MM.1S (cell line): ENCODE measurements around the gene CCL5.

Experiments used
- DNase-seq: peaks from one replicate; pipeline ENCODE4 v3.0.0-alpha.2; 2015
- H2AFZ ChIP-seq: fragments of 300-600 bp; sonication (generic); 2 replicates; pipeline ENCODE4 v1.6.0; 2016; ENCODE audit warnings: antibody characterized with exemption, low read length
- H3F3A ChIP-seq: fragments of 300-600 bp; sonication (generic); 2 replicates; pipeline ENCODE4 v1.6.1; 2016; ENCODE audit warnings: mild to moderate bottlenecking, antibody characterized with exemption, low read length, moderate library complexity, mixed read lengths; ENCODE audit not compliant: insufficient read depth
- H3K27ac ChIP-seq: fragments of 300-600 bp; sonication (generic); 2 replicates; pipeline ENCODE4 v1.5.1; 2016; ENCODE audit warnings: mild to moderate bottlenecking, low read length
- H3K27me3 ChIP-seq: fragments of 300-600 bp; sonication (generic); replicated peaks from 2 replicates; pipeline ENCODE4 v1.6.0; 2016; ENCODE audit warnings: low read length; ENCODE audit not compliant: insufficient read depth
- H3K36me3 ChIP-seq: fragments of 300-600 bp; sonication (generic); replicated peaks from 2 replicates; pipeline ENCODE4 v1.6.1; 2016; ENCODE audit warnings: mild to moderate bottlenecking, low read length, mixed read lengths; ENCODE audit not compliant: insufficient read depth
- H3K4me1 ChIP-seq: fragments of 300-600 bp; sonication (generic); 2 replicates; pipeline ENCODE4 v1.6.1; 2016; ENCODE audit warnings: low read length, mixed read lengths
- H3K4me2 ChIP-seq: fragments of 300-600 bp; sonication (generic); 2 replicates; pipeline ENCODE4 v1.6.0; 2016; ENCODE audit warnings: low read depth, low read length
- H3K4me3 ChIP-seq: fragments of 300-600 bp; sonication (generic); 2 replicates; pipeline ENCODE4 v1.5.1; 2016; ENCODE audit warnings: low read length, mixed read lengths
- H3K79me2 ChIP-seq: fragments of 300-600 bp; sonication (generic); 2 replicates; pipeline ENCODE4 v1.6.1; 2016; ENCODE audit warnings: mixed run types, low read length, mixed read lengths
- H3K9ac ChIP-seq: fragments of 300-600 bp; sonication (generic); 2 replicates; pipeline ENCODE4 v1.6.1; 2016; ENCODE audit warnings: low read length, mixed read lengths
- H3K9me2 ChIP-seq: fragments of 300-600 bp; sonication (generic); replicated peaks from 2 replicates; pipeline ENCODE4 v1.6.1; 2016; ENCODE audit warnings: mild to moderate bottlenecking, low read length, mixed read lengths; ENCODE audit not compliant: insufficient read depth
- H3K9me3 ChIP-seq: fragments of 300-600 bp; sonication (generic); replicated peaks from 2 replicates; pipeline ENCODE4 v1.6.1; 2016; ENCODE audit warnings: mild to moderate bottlenecking, low read length, mixed read lengths; ENCODE audit not compliant: insufficient read depth
- H4K20me1 ChIP-seq: fragments of 300-600 bp; sonication (generic); 2 replicates; pipeline ENCODE4 v1.6.1; 2016; ENCODE audit warnings: mild to moderate bottlenecking, low read length, moderate library complexity, mixed read lengths; ENCODE audit not compliant: insufficient read depth
- EZH2 ChIP-seq: fragments of 300-600 bp; sonication (generic); optimal IDR thresholded peaks from 2 replicates; pipeline ENCODE3; 2017; ENCODE audit warnings: low read depth, mild to moderate bottlenecking, antibody characterized with exemption, low read length, mixed read lengths
- EZH2phosphoT487 ChIP-seq: fragments of 300-600 bp; sonication (generic); IDR thresholded peaks from 2 replicates; pipeline ENCODE4 v1.6.1; 2018; ENCODE audit warnings: antibody characterized with exemption, low read length
- TF ChIP-seq, protein P1 (sequence below): fragments of 300-600 bp; sonication (generic); IDR thresholded peaks from 2 replicates; pipeline ENCODE4 v1.5.1; 2016; ENCODE audit warnings: antibody characterized with exemption, low read length, mixed read lengths

CCL5 gene

DNA sequence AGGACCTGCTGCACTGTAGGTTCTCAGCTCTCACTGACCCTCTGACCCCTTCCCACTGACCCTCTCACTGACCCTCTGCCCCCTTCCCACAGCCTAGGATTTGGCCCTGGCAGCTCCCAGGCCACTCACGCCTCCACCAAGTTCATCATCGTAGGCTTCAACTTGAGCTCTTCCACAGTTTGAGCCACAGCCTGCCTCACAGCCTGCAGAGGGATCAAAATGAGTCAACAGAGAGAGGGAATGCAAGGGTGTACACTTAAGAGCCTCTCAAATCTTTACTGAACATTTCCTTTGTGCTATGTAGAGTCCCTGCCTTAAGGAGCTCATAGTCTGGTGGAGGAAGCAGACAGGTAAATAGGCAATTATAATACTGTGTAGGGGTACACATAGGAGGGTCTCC, 23.6 kb downstream of the CCL5 start:
- no peak overlapping the region for H3K4me3 ChIP-seq
- H3K27me3 ChIP-seq = no peaks in the 10 kb centered on the region
- no peak overlapping the region for H3K27ac ChIP-seq
- H3K9ac ChIP-seq = no peak overlapping the region
- no peak for DNase-seq
- H4K20me1 ChIP-seq = no peaks in the 10 kb centered on the region
- H3F3A ChIP-seq = no peaks in the 10 kb centered on the region
- no peaks in the 10 kb centered on the region for H3K9me2 ChIP-seq
- TF ChIP-seq, protein P1, sequence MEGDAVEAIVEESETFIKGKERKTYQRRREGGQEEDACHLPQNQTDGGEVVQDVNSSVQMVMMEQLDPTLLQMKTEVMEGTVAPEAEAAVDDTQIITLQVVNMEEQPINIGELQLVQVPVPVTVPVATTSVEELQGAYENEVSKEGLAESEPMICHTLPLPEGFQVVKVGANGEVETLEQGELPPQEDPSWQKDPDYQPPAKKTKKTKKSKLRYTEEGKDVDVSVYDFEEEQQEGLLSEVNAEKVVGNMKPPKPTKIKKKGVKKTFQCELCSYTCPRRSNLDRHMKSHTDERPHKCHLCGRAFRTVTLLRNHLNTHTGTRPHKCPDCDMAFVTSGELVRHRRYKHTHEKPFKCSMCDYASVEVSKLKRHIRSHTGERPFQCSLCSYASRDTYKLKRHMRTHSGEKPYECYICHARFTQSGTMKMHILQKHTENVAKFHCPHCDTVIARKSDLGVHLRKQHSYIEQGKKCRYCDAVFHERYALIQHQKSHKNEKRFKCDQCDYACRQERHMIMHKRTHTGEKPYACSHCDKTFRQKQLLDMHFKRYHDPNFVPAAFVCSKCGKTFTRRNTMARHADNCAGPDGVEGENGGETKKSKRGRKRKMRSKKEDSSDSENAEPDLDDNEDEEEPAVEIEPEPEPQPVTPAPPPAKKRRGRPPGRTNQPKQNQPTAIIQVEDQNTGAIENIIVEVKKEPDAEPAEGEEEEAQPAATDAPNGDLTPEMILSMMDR = no peak
- TF ChIP-seq EZH2 (no peak), EZH2phosphoT487 (no peak)
- H3K79me2 ChIP-seq = no peaks in the 10 kb centered on the region
- no peaks in the 10 kb centered on the region for H3K4me1 ChIP-seq
- H3K9me3 ChIP-seq = no peaks in the 10 kb centered on the region
- H3K36me3 ChIP-seq = no peaks in the 10 kb centered on the region
- H2AFZ ChIP-seq = no peak overlapping the region
- no peak overlapping the region for H3K4me2 ChIP-seq

DNA sequence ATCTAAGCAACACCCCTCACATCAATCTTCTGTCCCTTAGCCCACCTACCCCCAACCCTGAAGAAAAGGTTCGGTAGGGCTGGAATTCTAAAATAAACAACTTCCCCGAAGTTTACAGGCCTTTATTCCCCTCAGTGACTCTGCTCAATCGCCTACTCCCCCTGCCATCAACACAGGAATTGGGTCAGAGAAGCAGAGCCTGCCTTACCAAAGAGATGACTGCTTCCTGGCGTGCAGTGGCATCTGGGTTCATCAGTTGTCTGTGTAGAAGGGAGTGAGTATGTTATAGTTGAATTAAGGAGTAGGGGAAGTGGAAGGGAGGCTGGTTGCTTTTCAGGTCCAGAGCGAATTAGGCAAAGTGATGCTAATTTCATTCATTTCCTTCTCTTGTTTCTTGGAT, 24.2 kb downstream of the CCL5 start:
- Histone ChIP-seq H3F3A (no peaks in the 10 kb centered on the region), H3K27ac (no peak overlapping the region), H4K20me1 (no peaks in the 10 kb centered on the region), H3K4me1 (no peaks in the 10 kb centered on the region), H3K4me2 (no peak overlapping the region), H3K4me3 (no peak overlapping the region), H3K27me3 (no peaks in the 10 kb centered on the region), H2AFZ (no peak overlapping the region), H3K79me2 (no peaks in the 10 kb centered on the region), H3K9me2 (no peaks in the 10 kb centered on the region), H3K36me3 (no peaks in the 10 kb centered on the region), H3K9ac (no peak overlapping the region), H3K9me3 (no peaks in the 10 kb centered on the region)
- no peak for TF ChIP-seq EZH2phosphoT487
- no peak for TF ChIP-seq EZH2
- TF ChIP-seq, protein P1 = no peak
- no peak for DNase-seq

DNA sequence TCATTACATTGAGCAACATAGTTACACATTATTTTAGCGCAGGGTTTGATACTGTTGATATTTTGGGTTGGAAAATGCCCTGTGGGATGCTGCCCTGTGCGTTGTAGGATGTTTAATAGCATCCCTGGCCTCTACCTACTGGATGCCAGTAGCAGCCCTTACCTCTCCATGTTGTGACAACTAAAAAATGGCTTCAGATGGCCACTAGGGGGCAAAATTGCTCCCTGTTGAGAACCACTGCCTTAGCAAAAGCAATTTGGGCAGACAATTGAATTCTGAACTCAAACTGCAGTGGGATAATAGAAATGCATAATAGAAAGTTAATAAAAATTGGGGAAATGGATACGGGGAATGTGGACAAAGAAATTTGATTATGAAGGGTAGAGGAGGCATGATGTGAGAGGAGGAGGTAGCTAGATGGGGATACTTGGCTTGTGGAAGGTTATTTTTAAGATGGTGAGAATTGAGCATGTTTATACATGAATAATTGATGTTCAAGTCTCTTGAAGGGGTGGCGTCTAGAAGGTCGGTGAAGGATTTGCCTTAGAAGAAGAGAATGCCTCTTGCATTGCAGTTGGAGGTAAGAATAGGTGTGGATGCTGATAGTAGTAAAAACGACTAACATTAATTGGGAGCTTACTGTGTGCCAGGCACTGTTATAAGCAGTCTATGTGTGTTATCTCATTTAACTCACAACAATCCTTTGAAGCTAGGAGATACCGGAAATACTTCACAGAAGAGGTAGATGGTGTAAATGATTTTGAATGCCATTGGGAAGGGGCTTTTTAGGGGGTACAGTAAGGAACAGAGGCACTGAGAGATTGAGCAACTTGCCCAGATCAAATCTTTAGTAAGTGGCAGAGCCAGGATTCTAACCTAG, 30.5 kb downstream of the CCL5 start:
- Histone ChIP-seq H3F3A (peaks cover 4% of the 10 kb centered on the region; the same call in 1 of the 2 replicates), H3K9me2 (no peaks in the 10 kb centered on the region), H3K9ac (no peak overlapping the region), H3K4me2 (no peak overlapping the region), H2AFZ (no peak overlapping the region), H3K27ac (no peak overlapping the region), H3K36me3 (peaks cover under 1% of the 10 kb centered on the region; the same call in 1 of the 2 replicates), H3K27me3 (no peaks in the 10 kb centered on the region), H3K79me2 (no peaks in the 10 kb centered on the region), H3K4me1 (no peaks in the 10 kb centered on the region), H3K4me3 (no peak overlapping the region), H3K9me3 (no peaks in the 10 kb centered on the region), H4K20me1 (peaks cover 3% of the 10 kb centered on the region; the same call in 1 of the 2 replicates)
- no peak for TF ChIP-seq EZH2
- TF ChIP-seq, protein P1 = peak; percentile 82
- DNase-seq = peak; percentile 67
